HG02840 (cell line): ENCODE data around the gene CAMSAP1.

Experiments
- ATAC-seq: cut with Tn5 transposase; IDR thresholded peaks from one replicate; pipeline ENCODE4 v1.9.1; 2021; ENCODE audit warnings: mild to moderate bottlenecking, moderate library complexity, moderate number of reproducible peaks; ENCODE audit not compliant: unreplicated experiment, low FRiP score

Gene CAMSAP1

GRCh38 chr9:135780626-135781025 is 126.7 kb downstream of the CAMSAP1 start:
- ATAC-seq: no peak

- no peak for ATAC-seq
Measured at GRCh38 chr9:135780086-135780485, 127.3 kb downstream of the CAMSAP1 start.

GRCh38 chr9:135779571-135779970 is 127.8 kb downstream of the CAMSAP1 start:
- ATAC-seq: no peak

GRCh38 chr9:135778421-135778820 is 128.9 kb downstream of the CAMSAP1 start:
- no peak for ATAC-seq

GRCh38 chr9:135777623-135778177 is 129.6 kb downstream of the CAMSAP1 start:
- ATAC-seq: no peak

GRCh38 chr9:135776893-135777622 is 130.3 kb downstream of the CAMSAP1 start:
- no peak for ATAC-seq

GRCh38 chr9:135775911-135776310 is 131.4 kb downstream of the CAMSAP1 start:
- ATAC-seq: no peak

- no peak for ATAC-seq
Measured at GRCh38 chr9:135774794-135775525, 132.4 kb downstream of the CAMSAP1 start.

GRCh38 chr9:135774239-135774747 is 133.1 kb downstream of the CAMSAP1 start:
- ATAC-seq: no peak

- ATAC-seq: no peak
Measured at GRCh38 chr9:135773530-135774238, 133.7 kb downstream of the CAMSAP1 start.

GRCh38 chr9:135772702-135773493 is 134.4 kb downstream of the CAMSAP1 start:
- ATAC-seq: no peak

GRCh38 chr9:135772056-135772646 is 135.2 kb downstream of the CAMSAP1 start:
- no peak for ATAC-seq

GRCh38 chr9:135771401-135772051 is 135.8 kb downstream of the CAMSAP1 start:
- no peak for ATAC-seq

GRCh38 chr9:135770771-135771170 is 136.6 kb downstream of the CAMSAP1 start:
- no peak for ATAC-seq

GRCh38 chr9:135770203-135770535 is 137.2 kb downstream of the CAMSAP1 start:
- no peak for ATAC-seq

GRCh38 chr9:135769489-135770202 is 137.7 kb downstream of the CAMSAP1 start:
- no peak for ATAC-seq

- ATAC-seq: no peak
Measured at GRCh38 chr9:135768516-135769218, 138.7 kb downstream of the CAMSAP1 start.

- no peak for ATAC-seq
Measured at GRCh38 chr9:135766707-135767106, 140.6 kb downstream of the CAMSAP1 start.
